Upper lobe of left lung (tissue), 4 donors: Measurements from ENCODE around the gene PDE7B.

Source experiments
- POLR2A ChIP-seq, 4 donors: fragments of 450-650 bp; IDR thresholded peaks; one replicate each; pipeline ENCODE4 v1.5.1; 2016 to 2017; ENCODE audit warnings: antibody characterized with exemption in 4 of 4, mild to moderate bottlenecking in 2 of 4
- POLR2AphosphoS5 ChIP-seq, 2 donors: sonication (generic); formaldehyde crosslinking; IDR thresholded peaks; one replicate each; pipeline ENCODE4 v1.5.1; 2017; ENCODE audit warnings: antibody characterized with exemption in 2 of 2
- TF ChIP-seq, protein P1 (sequence below), 6 experiments: fragments of 450-650 bp in 4 of 6; fragments of 200-600 bp in 2 of 6; sonication (generic) in 2 of 6; IDR thresholded peaks; one replicate each; pipeline ENCODE4 v1.5.1; 2016 to 2019; ENCODE audit warnings: antibody characterized with exemption in 6 of 6

- no peak for TF ChIP-seq POLR2AphosphoS5 (IDR thresholded peaks at IDR 0.05)
- TF ChIP-seq, protein P1, sequence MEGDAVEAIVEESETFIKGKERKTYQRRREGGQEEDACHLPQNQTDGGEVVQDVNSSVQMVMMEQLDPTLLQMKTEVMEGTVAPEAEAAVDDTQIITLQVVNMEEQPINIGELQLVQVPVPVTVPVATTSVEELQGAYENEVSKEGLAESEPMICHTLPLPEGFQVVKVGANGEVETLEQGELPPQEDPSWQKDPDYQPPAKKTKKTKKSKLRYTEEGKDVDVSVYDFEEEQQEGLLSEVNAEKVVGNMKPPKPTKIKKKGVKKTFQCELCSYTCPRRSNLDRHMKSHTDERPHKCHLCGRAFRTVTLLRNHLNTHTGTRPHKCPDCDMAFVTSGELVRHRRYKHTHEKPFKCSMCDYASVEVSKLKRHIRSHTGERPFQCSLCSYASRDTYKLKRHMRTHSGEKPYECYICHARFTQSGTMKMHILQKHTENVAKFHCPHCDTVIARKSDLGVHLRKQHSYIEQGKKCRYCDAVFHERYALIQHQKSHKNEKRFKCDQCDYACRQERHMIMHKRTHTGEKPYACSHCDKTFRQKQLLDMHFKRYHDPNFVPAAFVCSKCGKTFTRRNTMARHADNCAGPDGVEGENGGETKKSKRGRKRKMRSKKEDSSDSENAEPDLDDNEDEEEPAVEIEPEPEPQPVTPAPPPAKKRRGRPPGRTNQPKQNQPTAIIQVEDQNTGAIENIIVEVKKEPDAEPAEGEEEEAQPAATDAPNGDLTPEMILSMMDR (IDR thresholded peaks at IDR 0.05): no peak
- no peak for TF ChIP-seq POLR2A (IDR thresholded peaks at IDR 0.05)
Observed at GRCh38 chr6:136148051-136148450, 296.6 kb downstream of the PDE7B start.
